GM21360 (cell line): Measurements from ENCODE around the gene NFATC3.

ENCODE experiments used
- ATAC-seq: cut with Tn5 transposase; IDR thresholded peaks from one replicate; pipeline ENCODE4 v1.9.1; 2021; ENCODE audit warnings: mild to moderate bottlenecking, moderate library complexity; ENCODE audit not compliant: unreplicated experiment

The NFATC3 gene

GRCh38 chr16:68179855-68180254, 94.7 kb downstream of the NFATC3 start:
- ATAC-seq: no peak

- no peak for ATAC-seq
Measured at GRCh38 chr16:68183046-68183445, 97.9 kb downstream of the NFATC3 start.

GRCh38 chr16:68186877-68187276, 101.7 kb downstream of the NFATC3 start:
- no peak for ATAC-seq

- no peak for ATAC-seq
Measured at GRCh38 chr16:68187505-68187904, 102.3 kb downstream of the NFATC3 start.

- ATAC-seq: no peak
Measured at GRCh38 chr16:68188170-68188569, 103.0 kb downstream of the NFATC3 start.

GRCh38 chr16:68190081-68190480, 104.9 kb downstream of the NFATC3 start:
- no peak for ATAC-seq

GRCh38 chr16:68190736-68191510, 105.8 kb downstream of the NFATC3 start:
- no peak for ATAC-seq

GRCh38 chr16:68194251-68194650, 109.1 kb downstream of the NFATC3 start:
- no peak for ATAC-seq

GRCh38 chr16:68197250-68197649, 112.1 kb downstream of the NFATC3 start:
- no peak for ATAC-seq

- no peak for ATAC-seq
Measured at GRCh38 chr16:68200088-68200783, 115.1 kb downstream of the NFATC3 start.

- no peak for ATAC-seq
Measured at GRCh38 chr16:68202091-68202519, 116.9 kb downstream of the NFATC3 start.

- ATAC-seq: no peak
Measured at GRCh38 chr16:68206245-68206644, 121.1 kb downstream of the NFATC3 start.

GRCh38 chr16:68214726-68215125, 129.6 kb downstream of the NFATC3 start:
- ATAC-seq: no peak

GRCh38 chr16:68215302-68215701, 130.1 kb downstream of the NFATC3 start:
- ATAC-seq: no peak

- no peak for ATAC-seq
Measured at GRCh38 chr16:68216240-68216639, 131.1 kb downstream of the NFATC3 start.

GRCh38 chr16:68217506-68217905, 132.3 kb downstream of the NFATC3 start:
- no peak for ATAC-seq

- no peak for ATAC-seq
Measured at GRCh38 chr16:68219725-68220351, 134.7 kb downstream of the NFATC3 start.

GRCh38 chr16:68223072-68223471, 137.9 kb downstream of the NFATC3 start:
- no peak for ATAC-seq

- ATAC-seq: no peak
Measured at GRCh38 chr16:68226116-68226515, 140.9 kb downstream of the NFATC3 start.

- ATAC-seq: no peak
Measured at GRCh38 chr16:68227183-68227793, 142.1 kb downstream of the NFATC3 start.

GRCh38 chr16:68227850-68228553, 142.8 kb downstream of the NFATC3 start:
- ATAC-seq: no peak
